Smooth muscle cell (in vitro differentiated cells): ENCODE measurements around the gene CYREN. TPM values are rescaled to one million over a fixed set of nuclear protein-coding genes. Genes with fewer than 3 reads are reported as not detected.

ENCODE experiments used
- DNase-seq: peaks from one replicate; lab custom pipeline; 2025; ENCODE audit not compliant: unreplicated experiment; lab: John Stamatoyannopoulos, UW
- H2AFZ ChIP-seq: fragments of 200-600 bp; sonication (generic); 2 replicates; pipeline ENCODE4 v1.6.0; 2016; ENCODE audit warnings: antibody characterized with exemption, low read depth, mild to moderate bottlenecking
- H3F3A ChIP-seq: fragments of 200-600 bp; sonication (generic); 2 replicates; pipeline ENCODE4 v1.6.0; 2017; ENCODE audit warnings: antibody characterized with exemption, low read depth
- H3K27ac ChIP-seq: fragments of 200-600 bp; sonication (generic); 2 replicates; pipeline ENCODE4 v1.5.1; 2016; ENCODE audit warnings: low read depth, mild to moderate bottlenecking
- H3K27me3 ChIP-seq: fragments of 200-600 bp; sonication (generic); 2 replicates; pipeline ENCODE4 v1.6.1; 2016; ENCODE audit warnings: low read depth, mild to moderate bottlenecking
- H3K36me3 ChIP-seq: fragments of 200-600 bp; sonication (generic); 2 replicates; pipeline ENCODE4 v1.5.1; 2016; ENCODE audit warnings: low read depth
- H3K4me1 ChIP-seq: fragments of 200-600 bp; sonication (generic); 2 replicates; pipeline ENCODE4 v1.5.1; 2016; ENCODE audit warnings: low read depth
- H3K4me2 ChIP-seq: fragments of 200-600 bp; sonication (generic); 2 replicates; pipeline ENCODE4 v1.6.0; 2016; ENCODE audit warnings: mild to moderate bottlenecking
- H3K4me3 ChIP-seq: fragments of 200-600 bp; sonication (generic); 2 replicates; pipeline ENCODE4 v1.5.1; 2016; ENCODE audit warnings: mild to moderate bottlenecking
- H3K79me2 ChIP-seq: fragments of 200-600 bp; sonication (generic); 2 replicates; pipeline ENCODE4 v1.6.0; 2016; ENCODE audit warnings: low read depth, mild to moderate bottlenecking
- H3K9ac ChIP-seq: fragments of 200-600 bp; sonication (generic); 2 replicates; pipeline ENCODE4 v1.6.0; 2016; ENCODE audit warnings: low read depth
- H3K9me3 ChIP-seq: fragments of 200-600 bp; sonication (generic); replicated peaks from 2 replicates; pipeline ENCODE4 v1.5.1; 2016; ENCODE audit warnings: low read depth
- H4K20me1 ChIP-seq: fragments of 200-600 bp; sonication (generic); 2 replicates; pipeline ENCODE4 v1.6.0; 2016; ENCODE audit warnings: low read depth
- WGBS: methylation state at CpG from one replicate; pipeline ENCODE4 v1.1.7; 2016; ENCODE audit warnings: low lambda C conversion rate; 5-methylcytosine and 5-hydroxymethylcytosine counted together
- polyA plus RNA-seq: library from polyadenylated mRNA; unstranded; fragments of >200 nt; fragmentation: Nextera tagmentation; extraction: Ambion mirVana; gene quantifications from 2 replicates; pipeline ENCODE4 v1.2.1, GENCODE V29; 2016
- total RNA-seq: library from RNA; depleted of rRNA; stranded (reverse); fragments of >200 nt; gene quantifications from 2 replicates; pipeline ENCODE4 v1.2.3, GENCODE V29; 2014
- TF ChIP-seq, protein P1 (sequence below): fragments of 200-600 bp; sonication (generic); IDR thresholded peaks from 2 replicates; pipeline ENCODE4 v1.5.1; 2017; ENCODE audit warnings: borderline replicate concordance, mild to moderate bottlenecking, antibody characterized with exemption; ENCODE audit not compliant: insufficient read depth, poor library complexity, severe bottlenecking

Gene CYREN
- total and polyA plus RNA-seq, 2 experiments from 2014 or later = 33.4 to 38.2 TPM

DNA sequence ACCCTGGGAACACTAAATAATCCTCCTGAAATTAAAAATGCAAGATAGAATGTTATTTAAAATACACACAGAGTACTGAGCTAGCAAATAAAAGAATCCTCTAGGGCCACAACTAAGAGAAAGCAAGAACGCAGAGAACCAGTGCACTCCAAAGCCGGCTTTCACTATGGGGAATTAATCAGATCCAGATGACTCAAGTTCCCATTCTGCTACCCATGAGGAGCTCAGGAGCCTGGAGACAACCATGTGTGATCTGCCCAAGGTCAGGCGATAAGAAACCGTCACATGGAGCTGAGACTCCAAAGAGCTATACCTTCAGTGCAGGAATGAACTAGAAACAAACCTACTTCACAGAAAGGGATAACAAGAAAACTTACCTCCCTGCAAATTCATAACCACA lies 19.5 kb upstream of the CYREN start:
- no peak for DNase-seq
- no peaks in the 10 kb centered on the region for H3K4me1 ChIP-seq
- H3K36me3 ChIP-seq = peaks cover 4% of the 10 kb centered on the region
- 67% methylated on average over 4 of the region's 4 CpGs for WGBS
- no peak overlapping the region for H3K4me3 ChIP-seq
- H3K27me3 ChIP-seq = no peaks in the 10 kb centered on the region
- H3K9me3 ChIP-seq = no peaks in the 10 kb centered on the region
- H3K27ac ChIP-seq = no peak overlapping the region
- H4K20me1 ChIP-seq = no peaks in the 10 kb centered on the region
- no peak overlapping the region for H3K4me2 ChIP-seq
- TF ChIP-seq, protein P1, sequence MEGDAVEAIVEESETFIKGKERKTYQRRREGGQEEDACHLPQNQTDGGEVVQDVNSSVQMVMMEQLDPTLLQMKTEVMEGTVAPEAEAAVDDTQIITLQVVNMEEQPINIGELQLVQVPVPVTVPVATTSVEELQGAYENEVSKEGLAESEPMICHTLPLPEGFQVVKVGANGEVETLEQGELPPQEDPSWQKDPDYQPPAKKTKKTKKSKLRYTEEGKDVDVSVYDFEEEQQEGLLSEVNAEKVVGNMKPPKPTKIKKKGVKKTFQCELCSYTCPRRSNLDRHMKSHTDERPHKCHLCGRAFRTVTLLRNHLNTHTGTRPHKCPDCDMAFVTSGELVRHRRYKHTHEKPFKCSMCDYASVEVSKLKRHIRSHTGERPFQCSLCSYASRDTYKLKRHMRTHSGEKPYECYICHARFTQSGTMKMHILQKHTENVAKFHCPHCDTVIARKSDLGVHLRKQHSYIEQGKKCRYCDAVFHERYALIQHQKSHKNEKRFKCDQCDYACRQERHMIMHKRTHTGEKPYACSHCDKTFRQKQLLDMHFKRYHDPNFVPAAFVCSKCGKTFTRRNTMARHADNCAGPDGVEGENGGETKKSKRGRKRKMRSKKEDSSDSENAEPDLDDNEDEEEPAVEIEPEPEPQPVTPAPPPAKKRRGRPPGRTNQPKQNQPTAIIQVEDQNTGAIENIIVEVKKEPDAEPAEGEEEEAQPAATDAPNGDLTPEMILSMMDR = no peak
- no peak overlapping the region for H3K9ac ChIP-seq
- H2AFZ ChIP-seq = no peak overlapping the region
- H3F3A ChIP-seq = no peaks in the 10 kb centered on the region
- H3K79me2 ChIP-seq = no peaks in the 10 kb centered on the region

DNA sequence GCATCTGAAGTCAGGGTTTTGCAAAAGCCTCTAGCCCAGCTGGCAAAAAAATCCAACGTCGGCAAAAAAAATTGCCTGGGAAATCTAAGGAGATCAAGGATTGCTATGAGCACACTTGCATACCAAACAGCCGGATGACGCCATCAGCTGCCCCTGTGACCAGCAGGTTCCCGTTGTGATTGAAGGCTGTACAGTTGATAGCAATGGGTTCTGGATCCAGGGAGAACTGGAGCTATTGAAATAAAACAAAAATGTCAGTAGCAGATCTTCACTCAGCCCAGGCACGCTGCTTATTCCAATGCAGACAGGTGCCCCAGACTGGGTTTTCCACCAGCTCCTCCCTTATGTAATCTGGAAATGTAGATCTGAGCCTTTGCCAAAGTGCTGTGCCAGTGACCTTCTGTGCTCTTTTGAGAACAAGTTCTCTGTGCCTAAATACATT lies 18.7 kb upstream of the CYREN start:
- no peaks in the 10 kb centered on the region for H3K4me1 ChIP-seq
- 94% methylated on average over 6 of the region's 6 CpGs for WGBS

DNA sequence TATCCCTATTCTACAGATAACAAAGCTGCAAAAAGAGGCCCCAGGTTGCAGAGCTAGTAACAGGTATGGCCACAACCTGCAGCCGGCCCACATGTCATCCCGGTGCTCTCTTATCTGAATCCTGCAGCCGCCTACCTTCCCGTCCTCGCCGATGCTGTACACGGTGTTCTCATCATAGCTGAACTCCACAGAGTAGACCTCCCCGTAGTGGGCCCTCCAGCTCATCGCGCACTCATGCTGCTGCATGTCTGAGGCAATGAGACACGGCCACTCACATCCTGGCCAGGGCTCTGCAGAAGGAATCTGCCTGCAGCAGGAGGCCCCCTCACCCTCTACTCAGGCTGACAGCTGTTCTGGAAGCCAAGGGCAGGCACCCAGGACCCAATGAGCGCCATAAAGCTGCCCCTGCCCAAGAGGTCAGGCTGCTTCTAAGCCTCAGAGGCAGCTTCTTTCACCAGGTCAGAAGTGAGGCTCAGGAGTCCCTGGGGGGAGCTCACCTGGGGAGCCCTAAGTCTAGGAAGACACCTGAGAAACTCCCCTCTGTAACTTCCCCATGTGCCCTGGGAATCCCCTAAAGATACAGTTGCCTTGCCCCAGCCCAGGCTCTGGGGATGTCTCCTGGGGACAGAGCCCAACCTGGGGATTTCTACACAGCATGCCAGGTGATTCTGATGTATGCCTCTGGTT lies 17.9 kb upstream of the CYREN start:
- Histone ChIP-seq H3K27me3 (no peaks in the 10 kb centered on the region), H2AFZ (no peak overlapping the region), H3K9me3 (peaks cover 2% of the 10 kb centered on the region), H3K4me3 (no peak overlapping the region), H3K4me2 (no peak overlapping the region), H4K20me1 (no peaks in the 10 kb centered on the region), H3K4me1 (no peaks in the 10 kb centered on the region), H3K9ac (no peak overlapping the region), H3F3A (no peaks in the 10 kb centered on the region), H3K79me2 (no peaks in the 10 kb centered on the region), H3K27ac (no peak overlapping the region), H3K36me3 (peaks cover 14% of the 10 kb centered on the region)
- no peak for DNase-seq
- TF ChIP-seq, protein P1 = no peak
- 64% methylated on average over 12 of the region's 12 CpGs for WGBS

More for the DNA sequence above, 18.7 kb upstream of the CYREN start:
- Histone ChIP-seq H4K20me1 (no peaks in the 10 kb centered on the region), H3K27me3 (no peaks in the 10 kb centered on the region), H3K9ac (no peak overlapping the region), H3K4me2 (no peak overlapping the region), H2AFZ (no peak overlapping the region), H3F3A (no peaks in the 10 kb centered on the region), H3K36me3 (peaks cover 12% of the 10 kb centered on the region), H3K9me3 (no peaks in the 10 kb centered on the region), H3K27ac (no peak overlapping the region), H3K79me2 (no peaks in the 10 kb centered on the region), H3K4me3 (no peak overlapping the region)
- no peak for DNase-seq
- TF ChIP-seq, protein P1 = no peak

DNA sequence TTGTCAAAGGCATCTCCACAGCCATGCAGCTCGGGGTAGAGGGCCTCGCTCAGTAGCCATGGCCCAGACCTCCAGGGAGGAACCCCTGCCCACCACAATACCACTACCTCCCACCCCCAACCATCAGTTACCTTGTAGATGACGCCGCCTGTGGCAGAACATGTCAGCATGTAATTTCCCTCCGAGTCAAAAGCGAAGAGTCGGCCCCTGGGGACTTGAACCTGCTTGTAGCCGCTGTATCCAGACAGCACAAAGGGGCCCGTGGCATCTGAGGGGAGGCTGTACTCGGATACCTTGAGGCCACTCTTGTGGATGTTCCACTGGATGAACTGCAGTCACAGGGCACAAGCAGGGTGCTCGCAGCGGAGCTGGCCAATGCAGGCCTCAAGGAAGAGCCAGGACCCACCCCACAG lies 16.3 kb upstream of the CYREN start:
- H3K27ac ChIP-seq = no peak overlapping the region
- H3K4me1 ChIP-seq = no peaks in the 10 kb centered on the region
- H2AFZ ChIP-seq = no peak overlapping the region
- no peaks in the 10 kb centered on the region for H3F3A ChIP-seq
- H3K27me3 ChIP-seq = no peaks in the 10 kb centered on the region
- no peaks in the 10 kb centered on the region for H3K79me2 ChIP-seq
- WGBS = 97% methylated on average over 12 of the region's 12 CpGs
- no peak overlapping the region for H3K4me3 ChIP-seq
- H3K9me3 ChIP-seq = peaks cover 10% of the 10 kb centered on the region
- no peak overlapping the region for H3K9ac ChIP-seq
- DNase-seq = no peak
- H3K4me2 ChIP-seq = no peak overlapping the region
- TF ChIP-seq, protein P1 = no peak
- no peaks in the 10 kb centered on the region for H4K20me1 ChIP-seq
- peaks cover 20% of the 10 kb centered on the region for H3K36me3 ChIP-seq
